Esophagus squamous epithelium (tissue), 5 donors: ENCODE measurements around the gene TMEM126B. TPM values are rescaled to one million over a fixed set of nuclear protein-coding genes. Genes with fewer than 3 reads are reported as not detected.
"Not testable (repeated sequence)": the region's sequence is repeated elsewhere in the genome, so short reads cannot be mapped to it uniquely, and the experiment has no call there.

Source experiments
- DNase-seq: peaks from one replicate; lab custom pipeline; 2025; lab: John Stamatoyannopoulos, UW
- H3K27ac ChIP-seq, 4 donors: fragments of 200-600 bp; sonication (generic); one replicate each; pipeline ENCODE4 v1.5.1; 2016 to 2019; ENCODE audit warnings: mild to moderate bottlenecking in 1 of 4
- H3K27me3 ChIP-seq, 4 donors: fragments of 200-600 bp; sonication (generic); 1 replicate in 3 of 4; 2 replicates in 1 of 4; pipeline versions ENCODE4 v1.5.1 to v1.6.0; 2017 to 2021; ENCODE audit warnings: antibody characterized with exemption in 1 of 4
- H3K36me3 ChIP-seq, 3 donors: fragments of 200-600 bp; sonication (generic); one replicate each; pipeline ENCODE4 v1.5.1; 2016 to 2019
- H3K4me1 ChIP-seq, 3 donors: fragments of 200-600 bp; sonication (generic); one replicate each; pipeline ENCODE4 v1.5.1; 2017 to 2019
- H3K4me3 ChIP-seq, 4 donors: fragments of 200-600 bp; sonication (generic); 1 replicate in 3 of 4; 2 replicates in 1 of 4; pipeline ENCODE4 v1.5.1; 2016 to 2019; ENCODE audit warnings: mild to moderate bottlenecking in 2 of 4, moderate library complexity in 1 of 4
- H3K9me3 ChIP-seq, 3 donors: fragments of 200-600 bp; sonication (generic); one replicate each; pipeline ENCODE4 v1.5.1; 2016 to 2019
- CTCF ChIP-seq, 6 experiments: fragments of 450-650 bp in 4 of 6; fragments of 200-600 bp in 2 of 6; sonication (generic) in 2 of 6; IDR thresholded peaks; one replicate each; pipeline ENCODE4 v1.5.1; 2016 to 2019; ENCODE audit warnings: antibody characterized with exemption in 6 of 6, mild to moderate bottlenecking in 4 of 6, moderate library complexity in 4 of 6
- POLR2A ChIP-seq, 4 donors: fragments of 450-650 bp; IDR thresholded peaks; one replicate each; pipeline ENCODE4 v1.6.1; 2017; ENCODE audit warnings: antibody characterized with exemption in 4 of 4, mild to moderate bottlenecking in 4 of 4, moderate library complexity in 3 of 4
- whole genome bisulfite sequencing, 2 donors: methylation state at CpG; one replicate each; pipeline ENCODE4 v1.1.5; 2018; 5-methylcytosine and 5-hydroxymethylcytosine counted together
- intact Hi-C: fragments of 100-400 bp; cut with DNase I; formaldehyde crosslinking; loops from one replicate; pipeline ENCODE4 v1.15.0; 2022
- total RNA-seq, 4 donors: library from RNA; depleted of rRNA; stranded (reverse); fragments of >200 nt; gene quantifications; one replicate each; pipeline ENCODE4 v1.1.0, GENCODE V29; 2016
- donor health status: DM: yes; HTN: yes; CAD: no.

TMEM126B gene
- total RNA-seq, 4 donors from 2014 or later, result 13.6 to 43.0 (median 38.7) TPM

DNA sequence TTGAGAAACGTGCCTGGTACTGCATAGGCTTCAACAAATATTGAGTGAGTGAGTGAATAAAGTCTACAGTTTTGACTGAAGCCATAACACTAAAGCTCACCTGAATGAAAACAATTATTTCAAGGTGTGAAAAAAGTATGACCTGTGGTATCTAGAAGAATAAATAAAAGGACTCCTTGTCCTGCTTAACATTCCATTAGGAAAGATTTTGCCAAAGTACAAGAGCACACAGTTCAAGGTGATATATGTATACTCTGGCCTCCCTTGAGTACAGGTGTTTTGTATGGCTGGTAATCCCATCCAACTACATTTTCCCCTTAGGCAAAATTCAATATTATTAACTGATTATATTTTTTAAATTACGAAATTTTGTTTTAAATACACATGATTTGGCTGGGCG is 38.3 kb downstream of the TMEM126B start:
- WGBS, 2 donors, result 75 to 82% methylated on average over 3 of the region's 3 CpGs
- intact Hi-C loops, result no loop called here
- Histone ChIP-seq H3K4me3 (no peak overlapping the region), H3K4me1 (peaks cover 0 to 27% (median 6%) of the 10 kb centered on the region in 3 donors), H3K27me3 (no peaks in the 10 kb centered on the region), H3K27ac (no peak overlapping the region), H3K36me3 (peaks cover 0 to 5% (median 0%) of the 10 kb centered on the region in 3 donors), H3K9me3 (no peaks in the 10 kb centered on the region)
- no peak for TF ChIP-seq POLR2A (IDR thresholded peaks at IDR 0.05)
- TF ChIP-seq CTCF (IDR thresholded peaks at IDR 0.05), result no peak
- DNase-seq, result no peak

GRCh38 chr11:85668157-85668556 is 39.8 kb downstream of the TMEM126B start:
- WGBS, 2 donors, result 90 to 95% methylated on average over 1 of the region's 1 CpG
- H3K27ac ChIP-seq, result no peak overlapping the region
- no peak overlapping the region for H3K4me3 ChIP-seq
- no peak for DNase-seq
- no peaks in the 10 kb centered on the region for H3K9me3 ChIP-seq
- H3K27me3 ChIP-seq, result no peaks in the 10 kb centered on the region
- H3K4me1 ChIP-seq, result peaks cover 0 to 12% (median 0%) of the 10 kb centered on the region in 3 donors
- TF ChIP-seq CTCF (IDR thresholded peaks at IDR 0.05), result no peak
- no peak for TF ChIP-seq POLR2A (IDR thresholded peaks at IDR 0.05)
- no peaks in the 10 kb centered on the region for H3K36me3 ChIP-seq
- intact Hi-C loops, result no loop called here

- H3K4me3 ChIP-seq, H3K27me3 ChIP-seq, H3K27ac ChIP-seq, H3K36me3 ChIP-seq, intact Hi-C loops, H3K4me1 ChIP-seq, DNase-seq, H3K9me3 ChIP-seq: not testable (repeated sequence)
Measured at GRCh38 chr11:85670949-85671663, 42.7 kb downstream of the TMEM126B start.

- TF ChIP-seq CTCF (IDR thresholded peaks at IDR 0.05), result no peak
- no peak for TF ChIP-seq POLR2A (IDR thresholded peaks at IDR 0.05)
- H3K4me1 ChIP-seq, result no peaks in the 10 kb centered on the region
- no peak overlapping the region for H3K4me3 ChIP-seq
- no peak for DNase-seq
- peaks cover 0 to 5% (median 0%) of the 10 kb centered on the region in 3 donors for H3K9me3 ChIP-seq
- H3K27ac ChIP-seq, result no peak overlapping the region
- intact Hi-C loops, result no loop called here
- no peaks in the 10 kb centered on the region for H3K27me3 ChIP-seq
- WGBS, 2 donors, result 60 to 81% methylated on average over 5 to 6 of the region's 8 CpGs
- H3K36me3 ChIP-seq, result no peaks in the 10 kb centered on the region
Measured at GRCh38 chr11:85672105-85672902, 43.9 kb downstream of the TMEM126B start.

DNA sequence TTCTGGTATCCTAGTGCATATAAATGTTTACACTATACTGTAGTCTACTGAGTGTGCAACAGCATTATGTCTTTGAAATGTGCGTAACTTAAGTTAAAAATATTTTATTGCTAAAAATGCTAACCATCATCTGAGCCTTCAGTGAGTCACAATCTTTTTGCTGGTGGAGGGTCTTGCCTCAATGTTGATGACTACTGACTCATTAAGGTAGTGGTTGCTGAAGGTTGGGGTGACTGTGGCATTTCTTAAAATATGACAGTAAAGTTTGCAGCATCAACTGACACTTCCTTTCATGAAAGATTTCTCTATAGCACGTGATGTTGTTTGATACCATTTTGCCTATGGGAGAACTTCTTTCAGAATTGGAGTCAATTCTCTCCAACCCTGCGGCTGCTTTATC is 45.0 kb downstream of the TMEM126B start:
- DNase-seq, result no peak
- intact Hi-C loops, result no loop called here
- Histone ChIP-seq H3K27me3 (no peaks in the 10 kb centered on the region), H3K9me3 (peaks cover 0 to 5% (median 0%) of the 10 kb centered on the region in 3 donors), H3K4me1 (no peaks in the 10 kb centered on the region), H3K36me3 (no peaks in the 10 kb centered on the region), H3K4me3 (no peak overlapping the region), H3K27ac (no peak overlapping the region)
- TF ChIP-seq POLR2A (IDR thresholded peaks at IDR 0.05), result no peak
- no peak for TF ChIP-seq CTCF (IDR thresholded peaks at IDR 0.05)
- WGBS, 2 donors, result 79 to 88% methylated on average over 3 of the region's 3 CpGs
